Astrocyte of the spinal cord (primary cell): ENCODE results near the gene CARD9.

Experiments used
- DNase-seq: peaks from one replicate; pipeline ENCODE4 v3.0.0; 2011; ENCODE audit warnings: low read depth, low spot score
- H3K4me3 ChIP-seq: 2 replicates; pipeline ENCODE4 v1.5.1; 2011; ENCODE audit warnings: low read depth, mild to moderate bottlenecking, low read length, moderate library complexity
- in situ Hi-C: cut with HindIII; loops from 2 replicates; pipeline ENCODE4 v1.10.0; 2017; ENCODE audit warnings: low sequenced_read_pairs
- TF ChIP-seq, protein P1 (sequence below): IDR thresholded peaks from 2 replicates; pipeline ENCODE4 v1.5.1; 2012; ENCODE audit warnings: low read depth, mild to moderate bottlenecking, low read length, inconsistent platforms

Gene CARD9

DNA sequence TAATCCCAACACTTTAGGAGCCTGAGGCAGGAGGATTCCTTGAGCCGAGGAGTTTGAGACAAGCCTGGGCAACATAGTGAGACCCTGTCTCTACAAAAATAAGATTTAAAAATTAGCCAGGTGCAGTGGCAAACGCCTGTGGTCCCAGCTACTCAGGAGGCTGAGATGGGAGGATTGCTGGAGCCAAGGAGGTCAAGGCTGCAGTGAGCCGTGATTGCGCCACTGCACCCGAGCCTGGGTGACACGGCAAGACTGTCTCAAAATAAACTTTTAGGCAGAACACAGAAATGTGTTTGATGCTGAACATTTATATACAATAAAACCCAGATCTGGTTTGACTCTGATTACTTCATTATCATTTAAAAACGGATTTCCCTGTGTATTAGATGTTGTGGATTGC lies 32.0 kb upstream of the CARD9 start:
- in situ Hi-C loops = no loop called here
- H3K4me3 ChIP-seq = no peak overlapping the region
- TF ChIP-seq, protein P1, sequence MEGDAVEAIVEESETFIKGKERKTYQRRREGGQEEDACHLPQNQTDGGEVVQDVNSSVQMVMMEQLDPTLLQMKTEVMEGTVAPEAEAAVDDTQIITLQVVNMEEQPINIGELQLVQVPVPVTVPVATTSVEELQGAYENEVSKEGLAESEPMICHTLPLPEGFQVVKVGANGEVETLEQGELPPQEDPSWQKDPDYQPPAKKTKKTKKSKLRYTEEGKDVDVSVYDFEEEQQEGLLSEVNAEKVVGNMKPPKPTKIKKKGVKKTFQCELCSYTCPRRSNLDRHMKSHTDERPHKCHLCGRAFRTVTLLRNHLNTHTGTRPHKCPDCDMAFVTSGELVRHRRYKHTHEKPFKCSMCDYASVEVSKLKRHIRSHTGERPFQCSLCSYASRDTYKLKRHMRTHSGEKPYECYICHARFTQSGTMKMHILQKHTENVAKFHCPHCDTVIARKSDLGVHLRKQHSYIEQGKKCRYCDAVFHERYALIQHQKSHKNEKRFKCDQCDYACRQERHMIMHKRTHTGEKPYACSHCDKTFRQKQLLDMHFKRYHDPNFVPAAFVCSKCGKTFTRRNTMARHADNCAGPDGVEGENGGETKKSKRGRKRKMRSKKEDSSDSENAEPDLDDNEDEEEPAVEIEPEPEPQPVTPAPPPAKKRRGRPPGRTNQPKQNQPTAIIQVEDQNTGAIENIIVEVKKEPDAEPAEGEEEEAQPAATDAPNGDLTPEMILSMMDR = no peak
- no peak for DNase-seq

DNA sequence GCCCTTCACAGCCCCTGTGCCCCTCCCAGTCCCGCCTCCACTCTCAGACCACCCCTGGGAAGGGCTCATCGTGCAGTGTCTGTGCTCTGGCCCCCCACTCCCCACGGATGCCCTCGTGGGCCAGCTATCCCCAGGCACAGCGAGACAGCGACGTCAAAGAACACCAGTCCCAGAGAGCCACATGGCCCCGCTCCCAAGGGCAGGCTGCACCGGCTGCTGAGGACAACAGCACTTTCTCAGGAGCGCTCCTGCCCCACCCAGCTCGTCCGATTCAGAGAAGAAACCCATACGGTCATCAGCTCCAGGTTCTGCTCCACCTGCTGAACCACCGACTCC lies 31.3 kb upstream of the CARD9 start:
- H3K4me3 ChIP-seq = no peak overlapping the region
- in situ Hi-C loops = no loop called here
- DNase-seq = no peak
- TF ChIP-seq, protein P1 = no peak

DNA sequence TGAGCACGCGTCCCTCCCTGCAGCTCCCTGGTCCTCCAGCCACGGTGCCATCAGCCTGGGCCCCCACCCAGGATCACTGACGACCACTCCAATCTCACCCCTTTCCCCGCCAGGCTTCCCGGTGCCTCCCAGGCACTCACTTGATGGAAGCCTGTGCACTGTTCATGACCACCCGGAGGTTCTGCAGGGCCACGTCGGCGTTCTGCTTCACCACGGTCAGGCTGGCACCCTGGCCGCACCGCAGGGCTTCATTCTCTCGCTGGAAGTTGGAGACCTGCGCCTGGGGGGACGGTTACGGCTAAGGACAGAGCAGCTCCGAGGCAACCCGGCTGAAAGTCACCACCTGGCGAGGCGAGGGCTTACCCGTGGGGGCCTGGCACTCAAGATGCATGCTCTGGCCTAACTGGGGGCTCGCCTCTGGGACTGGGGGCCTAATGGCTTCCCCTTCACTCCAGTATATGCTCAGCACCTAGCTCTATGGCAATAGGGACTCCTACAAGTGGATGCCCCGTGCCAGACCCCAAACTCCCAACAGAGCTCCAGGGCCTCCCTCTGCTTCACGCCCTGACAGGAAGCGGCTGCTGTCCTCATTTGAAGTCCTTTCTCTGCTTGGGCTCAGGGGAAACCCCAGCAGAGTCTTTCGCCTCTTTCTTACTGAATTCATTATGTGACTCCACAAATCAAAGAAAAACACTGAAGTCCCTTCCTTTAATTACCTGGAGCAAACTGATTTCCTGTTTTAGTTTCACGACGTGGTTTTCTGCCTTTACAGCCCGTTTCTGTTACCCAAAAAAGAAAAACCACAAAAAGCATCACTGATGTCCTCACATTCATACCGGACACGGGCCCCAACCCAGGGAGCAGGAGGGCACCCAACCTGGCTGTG lies 30.7 kb upstream of the CARD9 start:
- in situ Hi-C loops = no loop called here
- TF ChIP-seq, protein P1 = no peak
- no peak overlapping the region for H3K4me3 ChIP-seq
- DNase-seq = no peak

DNA sequence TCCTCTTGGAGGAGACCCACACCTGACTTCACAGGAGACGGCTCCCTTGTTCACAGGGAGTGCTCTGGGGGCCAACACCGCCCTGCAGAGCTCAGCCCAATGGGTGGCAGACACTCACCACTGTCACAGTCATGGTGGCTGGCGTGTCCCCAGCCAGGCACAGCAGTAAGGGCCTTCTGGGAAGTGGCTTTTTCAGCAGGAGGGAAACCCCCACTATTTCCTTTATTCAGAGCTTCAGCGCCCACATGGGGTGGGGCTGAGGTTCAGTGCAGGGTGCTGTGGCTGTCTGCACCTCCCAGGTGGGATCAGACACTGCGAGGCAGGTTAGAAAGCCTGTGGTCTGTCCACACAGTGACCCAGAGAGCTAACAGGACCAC lies 30.1 kb upstream of the CARD9 start:
- in situ Hi-C loops = no loop called here
- H3K4me3 ChIP-seq = no peak overlapping the region
- TF ChIP-seq, protein P1 = no peak
- no peak for DNase-seq

DNA sequence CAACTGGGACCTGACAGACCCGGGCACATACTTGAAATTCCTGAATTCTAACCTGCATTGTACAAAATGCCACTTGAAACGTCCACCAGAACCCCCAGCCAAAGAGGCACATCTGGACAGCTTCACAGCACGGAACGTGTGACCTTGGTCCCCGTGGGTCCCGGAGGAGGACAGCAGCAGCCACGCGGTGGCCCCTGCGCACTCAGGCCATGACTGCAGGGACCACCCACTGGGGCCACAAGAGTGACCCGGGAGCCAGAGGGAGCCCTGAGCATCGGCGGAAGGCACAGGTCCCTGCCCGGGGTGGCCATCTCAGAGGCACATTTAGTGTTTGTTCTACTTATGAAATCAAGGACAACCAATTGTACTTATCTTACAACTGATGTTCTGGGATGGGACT lies 28.6 kb upstream of the CARD9 start:
- DNase-seq = no peak

DNA sequence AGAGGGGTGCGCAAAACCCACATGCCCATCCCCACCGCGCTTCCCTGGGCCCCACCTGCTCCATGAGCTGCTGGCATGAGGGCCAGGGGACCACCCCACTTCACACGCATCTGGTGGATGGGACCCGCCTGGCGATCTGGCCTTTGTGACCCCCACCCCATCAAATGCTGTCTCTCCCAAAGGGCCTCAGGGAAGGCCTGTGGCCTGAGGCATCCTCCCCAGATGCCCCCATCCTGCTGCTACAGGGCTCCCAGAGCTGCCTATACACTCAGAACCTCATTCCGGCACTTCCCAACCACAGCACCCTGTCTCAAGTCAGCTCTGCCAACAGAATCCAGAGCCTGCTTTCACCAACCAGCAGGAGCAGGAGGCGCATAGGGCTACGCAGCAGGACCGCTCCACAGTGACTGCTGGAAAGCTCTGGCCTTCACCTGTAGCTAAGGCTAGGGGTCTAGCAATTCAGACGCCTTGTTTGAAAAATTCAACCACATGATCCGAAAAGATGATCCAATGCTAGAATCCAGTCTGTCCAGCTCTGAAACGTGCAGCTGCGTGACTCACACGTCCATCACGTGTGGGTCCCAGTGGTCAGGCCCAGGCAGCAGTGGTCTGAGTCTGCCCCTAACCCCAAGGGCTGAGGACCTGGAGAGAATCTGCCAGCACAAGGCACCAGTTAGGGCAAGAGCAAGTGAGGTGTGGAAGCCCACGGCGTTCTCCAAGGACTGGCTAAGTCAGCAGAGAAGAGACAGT lies 27.9 kb upstream of the CARD9 start:
- in situ Hi-C loops = no loop called here
- no peak for DNase-seq
- H3K4me3 ChIP-seq = no peak overlapping the region
- TF ChIP-seq, protein P1 = no peak

More for the DNA sequence above, 28.6 kb upstream of the CARD9 start:
- TF ChIP-seq, protein P1 = no peak
- H3K4me3 ChIP-seq = no peak overlapping the region
- in situ Hi-C loops = no loop called here
